ENCODE data around the gene ATP4A. TPM values are rescaled to one million over a fixed set of nuclear protein-coding genes. Genes with fewer than 3 reads are reported as not detected.

Gene ATP4A
- total RNA-seq, 1 donor from 2014 or later = not detected

DNA sequence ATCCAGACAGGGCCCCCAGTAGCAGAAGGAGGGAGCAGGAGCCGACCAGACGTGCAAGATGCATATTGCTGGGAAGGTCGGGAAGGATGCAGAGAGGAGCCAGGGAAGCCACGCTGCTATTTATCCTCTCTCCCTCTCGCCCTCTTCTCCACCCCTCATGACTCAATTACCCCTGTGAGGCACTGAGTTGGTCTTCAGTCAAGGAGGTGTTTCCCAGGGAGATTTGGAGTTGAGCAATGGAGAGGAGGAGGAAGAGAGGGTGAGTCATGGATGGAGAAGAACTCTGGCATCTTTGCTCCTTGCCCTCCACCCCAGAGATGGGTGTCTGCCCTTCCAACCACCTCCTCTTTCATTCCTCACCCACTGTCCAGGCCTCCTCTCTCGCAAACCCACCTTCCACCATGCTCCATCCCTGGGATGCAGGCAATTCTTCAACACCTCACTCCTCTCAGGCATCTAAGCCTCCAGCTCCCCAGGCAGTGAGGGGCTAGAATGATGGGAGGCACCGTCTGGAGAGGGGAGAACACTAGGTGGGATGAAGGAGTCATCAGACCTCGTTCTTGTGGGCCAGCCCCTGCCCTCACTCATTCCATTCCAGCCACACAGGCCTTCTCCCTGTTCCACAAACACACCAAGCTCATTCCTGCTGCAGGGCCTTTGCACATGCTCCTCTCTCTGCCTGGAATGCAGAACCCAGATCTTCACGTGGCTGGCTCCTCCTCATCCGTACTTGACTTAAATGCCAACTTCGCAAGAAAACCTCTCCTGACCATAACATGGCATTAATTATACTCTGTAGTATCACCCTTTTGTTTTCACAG, 35.0 kb downstream of the ATP4A start, which contains the start of gene SBSN:
TSS of gene SBSN (minus strand) at position 94 of the 821 bp plus-strand sequence. CDS start at position 64, 30 bp downstream.
- DNase-seq (ENCODE audit: low spot score) = no peak

DNA sequence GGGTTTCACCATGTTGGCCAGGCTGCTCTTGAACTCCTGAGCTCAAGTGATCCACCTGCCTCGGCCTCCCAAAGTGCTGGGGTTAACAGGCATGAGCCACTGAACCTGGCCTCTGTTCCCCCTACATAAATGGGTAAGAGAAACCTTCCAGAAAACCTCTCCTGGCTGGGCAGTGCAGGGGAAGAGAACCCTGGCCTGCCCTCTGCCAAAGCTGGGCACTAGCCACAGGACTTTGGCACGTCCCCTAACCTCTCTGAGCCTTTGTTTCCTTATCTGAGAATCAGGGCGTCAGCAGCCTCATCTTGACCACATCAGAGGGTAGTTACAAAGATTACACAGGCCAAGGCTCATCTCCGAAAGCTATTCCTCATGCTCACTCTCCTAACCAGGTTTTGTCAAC, 37.6 kb downstream of the ATP4A start:
- DNase-seq (ENCODE audit: low spot score) = no peak

DNA sequence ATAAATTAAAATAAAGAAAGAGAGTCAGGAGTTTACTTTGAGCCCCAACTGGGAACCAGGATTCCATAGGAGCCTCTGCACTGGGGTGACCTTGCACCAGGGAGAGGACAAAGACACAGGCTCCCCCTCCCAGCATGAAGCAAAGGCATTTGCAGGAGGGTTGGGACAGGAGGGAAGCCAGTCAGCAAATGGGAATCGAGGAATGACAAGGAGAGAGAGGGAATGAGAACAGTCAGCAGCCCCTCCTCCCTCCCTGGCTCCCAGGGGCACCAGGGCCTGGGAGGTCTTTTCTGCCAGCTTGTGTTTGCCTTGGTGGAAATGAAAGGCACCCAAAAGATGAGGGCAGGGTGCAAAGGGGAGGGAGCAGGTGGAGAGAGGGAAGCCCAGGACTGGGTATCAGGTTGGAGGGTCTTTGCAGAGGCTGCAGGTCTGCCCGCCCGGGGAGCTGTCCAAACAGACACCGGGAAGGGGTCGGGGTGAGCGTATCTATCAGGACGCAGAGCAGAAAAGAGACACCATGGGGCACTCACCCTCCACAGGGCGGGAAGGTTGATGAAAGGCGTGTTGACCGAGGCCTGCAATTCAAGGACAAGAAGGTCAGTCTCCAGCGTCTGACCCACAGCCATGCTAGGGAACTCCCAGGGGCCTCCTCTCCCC, 39.1 kb downstream of the ATP4A start:
- no peak for DNase-seq (ENCODE audit: low spot score)

DNA sequence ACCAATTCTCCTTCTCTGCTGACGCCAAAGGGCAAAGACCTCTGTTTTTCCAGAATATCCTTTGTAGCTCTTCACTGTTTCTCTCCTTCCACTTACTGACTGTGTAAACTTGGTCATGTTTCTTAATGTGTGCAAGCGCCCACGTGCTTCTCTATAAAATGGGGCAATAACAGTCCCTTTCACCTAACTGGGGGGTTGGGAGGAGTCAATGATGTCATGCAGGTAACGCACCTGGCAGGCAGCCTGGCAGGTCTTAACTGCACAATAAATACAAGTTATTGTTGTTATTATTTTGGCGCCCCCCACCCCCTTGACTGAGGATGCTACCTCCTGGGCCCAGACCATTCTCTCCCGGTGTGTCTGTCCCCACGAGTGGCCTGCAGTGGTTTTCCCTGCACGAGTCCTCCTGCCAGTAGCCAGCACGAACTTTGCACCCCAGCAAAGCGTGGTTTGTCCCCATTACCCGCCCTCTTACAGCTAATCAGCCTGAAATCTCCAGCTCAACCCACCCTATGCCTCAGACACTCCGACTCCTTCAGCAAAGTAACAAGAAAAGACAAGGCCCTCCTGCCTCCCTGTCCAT, 40.6 kb downstream of the ATP4A start:
- DNase-seq (ENCODE audit: low spot score) = no peak

DNA sequence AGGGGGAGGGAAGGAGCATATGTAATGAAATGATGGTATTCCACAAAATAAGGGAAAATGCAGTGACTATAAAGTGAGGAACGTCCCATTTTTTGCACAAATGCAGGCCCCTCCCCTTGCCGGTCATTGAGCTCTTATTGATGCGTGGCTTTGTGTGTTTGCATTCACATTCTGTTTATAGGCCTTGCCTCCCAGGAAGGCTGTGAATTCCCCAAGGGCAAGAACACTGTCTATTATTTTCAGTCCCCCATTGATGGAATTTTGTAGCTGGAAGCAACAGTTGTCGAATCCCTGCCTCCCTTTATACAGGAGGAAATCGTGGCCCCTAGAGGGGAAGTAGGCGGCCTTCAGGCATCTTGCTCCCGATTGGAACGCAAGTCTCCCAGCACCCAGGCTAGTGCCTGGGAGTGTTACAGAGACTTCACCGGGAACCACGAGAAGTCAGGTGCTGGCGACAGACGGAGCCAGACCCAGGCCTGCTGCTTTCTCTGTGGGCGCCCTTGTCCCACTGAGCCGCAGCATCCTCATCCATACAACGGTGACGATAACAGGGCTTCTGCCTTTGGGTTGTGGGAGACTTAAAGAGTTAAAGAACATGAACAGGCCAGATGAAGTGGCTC, 42.2 kb downstream of the ATP4A start:
- DNase-seq (ENCODE audit: low spot score) = no peak

DNA sequence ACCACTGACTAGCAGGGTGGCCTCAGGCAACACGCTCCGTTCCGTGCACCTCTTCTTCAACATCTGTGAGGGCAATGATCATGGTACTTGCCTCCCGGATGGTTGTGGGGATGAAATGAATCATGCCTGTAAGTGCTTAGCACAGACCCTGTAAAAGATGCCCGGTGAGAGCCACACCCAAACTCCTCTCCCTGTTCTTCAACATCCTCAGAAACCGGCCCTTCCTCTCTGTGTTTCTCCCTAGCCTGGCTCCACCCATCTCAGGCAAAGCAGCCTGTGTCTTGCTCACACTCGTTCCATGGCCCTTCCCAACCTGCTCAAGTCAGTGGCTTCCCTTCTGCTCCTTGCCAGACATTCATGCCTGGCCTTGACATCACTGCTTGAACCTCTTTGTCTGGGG, 44.2 kb downstream of the ATP4A start:
- DNase-seq (ENCODE audit: low spot score) = no peak

DNA sequence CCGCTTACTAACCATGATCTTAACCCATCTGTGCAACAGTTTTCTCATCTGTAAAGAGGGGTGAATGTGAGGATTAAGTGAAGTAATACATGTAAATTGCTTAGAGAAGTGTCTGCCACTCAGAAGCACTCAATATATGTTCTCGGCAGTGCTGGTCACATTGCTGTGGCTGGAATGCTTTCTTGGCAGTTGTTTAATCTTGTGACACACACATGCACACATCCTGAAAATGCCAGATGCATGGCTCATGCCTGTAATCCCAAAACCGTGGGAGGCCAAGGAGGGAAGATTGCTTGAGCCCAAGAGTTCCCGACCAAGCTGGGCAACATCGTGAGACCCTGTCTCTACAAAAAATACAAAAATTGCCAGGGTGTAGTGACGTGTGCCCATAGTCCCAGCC, 45.1 kb downstream of the ATP4A start:
- DNase-seq (ENCODE audit: low spot score) = no peak

DNA sequence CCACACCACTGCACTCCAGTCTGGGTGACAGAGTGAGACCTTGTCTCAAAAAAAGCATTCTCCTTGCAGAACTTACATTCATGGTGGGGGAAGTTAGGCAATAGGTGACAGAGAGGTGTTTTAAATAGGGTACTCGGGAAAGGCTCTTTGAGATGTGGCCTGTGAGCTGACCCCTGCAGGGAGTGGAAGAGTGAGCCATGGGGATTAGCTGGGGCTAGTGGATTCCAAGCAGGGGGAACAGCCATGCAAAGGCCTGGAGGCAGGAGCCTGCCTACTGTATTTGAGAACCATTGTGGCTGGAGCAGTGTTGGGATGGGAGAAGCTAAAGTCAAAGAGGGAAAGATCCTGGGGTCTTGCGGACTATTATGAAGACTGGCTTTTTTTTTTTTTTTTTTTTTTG, 46.1 kb downstream of the ATP4A start:
- DNase-seq (ENCODE audit: low spot score) = no peak

DNA sequence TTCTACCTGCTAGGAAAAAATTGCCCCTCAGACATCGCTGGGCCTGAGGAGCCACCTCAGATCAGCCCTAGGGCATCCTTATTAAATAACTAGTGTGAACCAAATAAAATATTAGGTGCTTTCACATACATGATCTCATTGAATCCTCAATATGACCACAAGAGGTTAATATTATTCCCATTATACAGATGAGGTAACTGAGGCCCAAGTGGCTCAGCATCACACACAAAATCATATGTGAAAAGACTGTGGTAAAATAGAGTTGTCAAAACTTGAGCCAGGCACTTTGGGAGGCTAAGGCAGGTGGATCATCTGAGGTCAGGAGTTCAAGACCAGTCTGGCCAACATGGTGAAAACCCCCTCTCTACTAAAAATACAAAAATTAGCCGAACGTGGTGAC, 47.1 kb downstream of the ATP4A start:
- DNase-seq (ENCODE audit: low spot score) = no peak

DNA sequence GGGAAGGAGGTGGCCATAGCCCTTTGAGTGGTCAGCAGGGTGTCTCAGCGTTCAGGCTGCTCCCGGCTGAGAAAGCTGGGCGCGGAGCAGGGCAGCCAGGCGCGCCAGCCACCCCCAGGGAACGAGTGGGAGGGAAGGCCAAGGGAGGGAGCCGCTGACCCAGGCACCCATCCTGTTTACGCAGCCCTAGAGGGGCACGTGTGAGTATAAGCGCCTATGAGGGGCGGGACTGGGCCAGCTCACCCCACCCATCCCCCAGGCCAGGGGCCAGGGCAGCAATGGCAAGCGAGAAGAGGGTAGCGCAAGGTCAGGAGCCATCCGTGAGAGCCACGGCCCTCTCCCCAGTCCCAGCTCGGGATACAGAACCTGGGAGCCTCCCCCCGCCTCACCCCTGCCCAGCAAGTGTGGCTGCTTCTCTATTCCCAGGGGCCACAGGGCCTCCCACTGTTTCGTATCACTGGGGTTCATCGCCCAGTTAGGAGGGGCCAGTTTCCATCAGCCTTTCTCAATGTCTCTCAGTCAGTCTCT, 49.1 kb downstream of the ATP4A start:
- no peak for DNase-seq (ENCODE audit: low spot score)

DNA sequence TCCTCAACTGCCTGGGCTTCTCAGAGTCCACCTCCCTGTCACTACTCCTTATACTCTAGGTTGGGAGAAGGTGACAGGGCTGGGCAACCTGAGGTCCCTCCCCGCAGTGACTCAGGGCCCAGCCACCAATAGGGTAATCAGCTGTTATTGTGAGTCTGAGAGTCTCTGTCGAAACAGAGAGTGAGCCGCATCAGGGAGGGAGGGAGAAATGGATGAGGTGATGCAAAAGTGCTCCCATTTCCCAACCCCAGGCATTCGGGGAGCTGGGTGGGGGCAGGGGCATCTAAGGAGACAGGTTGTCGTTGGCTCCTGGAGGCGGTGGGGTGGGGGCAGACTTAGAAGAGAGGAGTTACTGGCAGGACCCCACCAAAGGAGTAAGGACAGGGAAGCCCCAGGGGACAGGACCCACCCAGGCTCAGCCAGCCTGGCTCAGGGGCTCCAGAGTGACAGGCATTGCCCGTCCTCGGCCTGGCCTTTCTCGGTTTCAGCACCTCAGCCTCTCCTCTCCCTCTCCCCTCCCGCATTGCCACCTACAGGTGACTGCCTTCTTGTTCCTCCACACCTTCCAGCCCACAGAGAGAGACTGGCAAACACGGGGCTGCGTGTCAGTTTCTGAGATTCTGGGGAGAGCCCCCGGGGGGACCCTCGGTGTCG, 49.7 kb downstream of the ATP4A start, which contains the start of gene DMKN:
TSS of gene DMKN (minus strand) at position 22 of the 654 bp plus-strand sequence. CDS start 174 bp downstream, outside the sequence.
- no peak for DNase-seq (ENCODE audit: low spot score)

DNA sequence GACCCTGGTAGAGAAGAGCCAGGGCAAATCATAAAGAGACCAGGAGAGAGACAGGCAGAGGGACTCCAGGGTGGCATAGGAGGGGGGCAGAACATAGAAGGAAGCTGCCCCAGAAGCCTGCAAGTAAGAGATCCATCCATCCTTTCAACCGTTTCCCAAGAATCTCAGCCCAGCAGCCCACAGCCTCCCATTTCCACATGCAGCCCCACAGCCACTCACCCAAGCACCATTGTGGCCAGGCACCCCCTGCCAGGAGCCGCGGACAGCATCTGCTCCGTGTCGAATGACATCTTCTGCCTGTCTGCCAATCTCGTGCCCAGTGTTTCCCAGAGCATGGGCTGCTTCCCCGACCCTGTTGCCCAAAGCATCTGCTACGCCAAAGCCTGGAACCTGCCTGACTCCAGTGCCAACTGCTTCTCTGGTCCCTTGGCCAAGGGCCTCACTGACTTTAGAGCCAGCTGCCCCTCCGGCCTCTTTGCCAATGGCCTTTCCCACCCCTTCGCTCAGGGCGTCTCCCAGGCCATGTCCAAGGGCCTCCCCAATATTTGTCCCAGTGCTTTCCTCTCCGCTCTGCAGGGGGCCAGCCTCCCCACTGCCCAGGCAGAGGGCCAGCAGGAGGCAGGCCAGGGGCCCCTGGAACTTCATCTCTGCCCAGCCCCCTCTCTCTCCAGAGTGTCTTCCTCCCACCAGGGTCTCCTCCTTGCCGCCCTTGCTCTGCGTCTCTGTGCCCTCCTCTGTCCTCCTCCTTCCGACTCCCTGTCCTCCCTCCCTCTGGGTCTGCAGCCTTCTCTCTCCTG, 50.4 kb downstream of the ATP4A start:
- no peak for DNase-seq (ENCODE audit: low spot score)

DNA sequence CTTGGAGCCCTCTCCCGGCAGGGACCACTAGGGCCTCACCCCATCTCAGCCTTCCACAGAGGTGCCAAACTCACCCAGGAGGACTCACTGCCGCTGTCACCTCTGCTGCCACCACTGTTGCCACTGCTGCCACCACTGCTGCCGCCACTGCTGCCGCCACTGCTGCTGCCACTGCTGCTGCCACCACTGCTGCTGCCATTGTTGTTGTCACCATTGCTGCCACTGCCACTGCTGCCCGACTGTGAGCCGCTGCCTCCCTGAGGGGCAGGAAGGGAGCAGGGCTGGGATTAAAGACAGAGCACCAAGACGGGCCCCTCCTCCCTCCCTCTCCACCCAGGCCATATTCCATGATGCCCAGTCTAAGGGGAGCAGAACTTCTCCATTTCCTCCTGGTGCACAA, 52.1 kb downstream of the ATP4A start:
- DNase-seq (ENCODE audit: low spot score) = no peak

DNA sequence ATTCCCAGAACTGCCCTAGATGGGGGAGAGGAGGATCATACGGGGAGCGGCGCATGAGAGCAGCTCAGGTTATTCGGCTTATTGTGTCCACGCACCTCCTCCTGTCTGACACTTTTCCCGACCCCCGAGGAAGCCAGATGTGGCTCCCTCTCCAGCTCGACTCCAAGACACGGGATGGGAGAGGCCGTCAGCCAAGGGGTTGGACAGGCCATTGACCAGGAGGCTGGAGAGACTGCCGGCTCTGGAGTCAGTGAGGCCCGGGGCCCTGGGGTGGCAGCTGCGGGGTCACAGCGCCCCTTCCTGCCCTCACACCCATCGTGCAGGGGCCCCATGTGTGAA, 52.9 kb downstream of the ATP4A start:
- DNase-seq (ENCODE audit: low spot score) = no peak

DNA sequence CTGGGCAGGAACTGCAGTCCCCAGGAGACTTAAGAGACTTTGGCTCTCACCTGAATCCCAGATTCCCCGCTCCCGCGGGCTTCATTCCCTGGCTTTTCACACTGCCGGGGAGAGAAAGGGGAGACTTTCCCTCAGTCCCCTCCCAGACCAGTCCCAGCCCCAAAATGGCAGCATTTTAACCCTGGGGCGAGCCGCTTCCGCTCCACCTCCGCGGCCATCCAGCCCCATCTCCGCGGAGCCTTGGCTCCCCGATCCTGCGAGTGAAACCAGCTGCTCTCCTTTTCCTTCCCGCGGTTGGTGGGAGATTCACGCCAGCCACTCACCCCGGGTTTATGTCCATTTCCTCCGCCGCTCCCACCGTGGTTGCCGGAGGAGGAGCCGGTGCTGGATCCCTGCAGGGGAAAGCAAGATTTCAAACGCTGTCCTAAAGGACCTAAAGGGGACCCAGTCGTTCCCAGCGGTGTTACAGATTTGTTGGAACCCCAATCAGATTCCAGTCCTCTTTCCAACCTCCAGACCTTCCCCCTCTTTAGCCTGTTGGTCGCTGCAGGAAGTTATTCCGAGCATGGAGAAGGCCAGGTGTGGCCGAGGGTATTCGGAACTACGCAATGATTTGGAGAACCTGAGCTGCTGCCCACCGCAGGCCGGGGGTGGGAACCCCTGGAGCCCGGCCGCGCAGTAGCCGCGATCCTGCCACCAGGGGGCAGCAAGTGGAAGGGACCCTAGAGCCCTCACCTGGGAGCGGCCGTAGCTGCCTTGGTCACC, 53.4 kb downstream of the ATP4A start:
- DNase-seq (ENCODE audit: low spot score) = no peak

DNA sequence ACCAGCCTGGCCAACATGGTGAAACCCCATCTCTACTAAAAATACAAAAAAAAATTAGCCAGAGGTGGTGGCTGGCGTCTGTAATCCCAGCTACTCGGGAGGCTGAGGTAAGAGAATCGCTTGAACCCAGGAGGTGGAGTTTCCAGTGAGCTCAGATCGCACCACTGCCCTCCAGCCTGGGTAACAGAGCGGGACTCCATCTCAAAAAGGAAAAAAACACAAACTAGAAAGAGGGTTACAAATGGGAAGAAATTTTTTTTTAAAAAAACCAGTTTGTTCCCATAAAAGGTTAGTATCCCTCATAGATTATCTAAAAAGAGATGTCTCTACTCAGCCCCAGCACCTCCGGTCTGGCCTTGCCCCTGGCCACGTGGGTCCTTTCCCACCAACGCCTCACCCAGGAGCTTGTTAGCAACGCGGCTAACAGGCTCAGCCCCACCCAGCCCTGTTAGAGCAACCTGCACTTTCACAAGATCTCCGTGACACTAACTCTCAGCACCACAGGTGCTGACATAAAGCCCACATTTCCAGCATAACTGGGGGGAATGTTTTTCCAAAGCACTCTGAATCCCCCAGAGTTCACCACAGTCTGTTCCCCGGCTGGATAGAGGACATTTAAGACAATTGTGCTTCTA, 54.3 kb downstream of the ATP4A start:
- no peak for DNase-seq (ENCODE audit: low spot score)

DNA sequence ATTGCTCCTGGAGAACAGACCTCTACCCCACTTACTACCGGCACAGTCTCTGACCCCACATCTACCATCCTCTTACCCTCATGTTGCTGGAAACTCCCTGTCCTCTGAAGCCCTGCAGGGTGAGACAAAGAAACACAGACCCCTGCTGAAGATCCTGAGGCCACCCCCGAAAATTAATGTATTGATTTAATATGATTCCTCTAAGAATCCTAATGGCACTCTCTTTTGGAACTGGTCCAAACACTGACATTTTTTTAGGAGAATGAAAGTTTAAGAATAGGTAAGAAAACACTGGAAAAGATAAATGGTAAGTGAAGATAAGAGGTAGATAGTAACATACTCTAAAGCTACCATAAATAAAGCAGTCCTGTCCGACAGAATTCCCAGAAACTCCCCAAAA, 55.3 kb downstream of the ATP4A start:
- DNase-seq (ENCODE audit: low spot score) = no peak

DNA sequence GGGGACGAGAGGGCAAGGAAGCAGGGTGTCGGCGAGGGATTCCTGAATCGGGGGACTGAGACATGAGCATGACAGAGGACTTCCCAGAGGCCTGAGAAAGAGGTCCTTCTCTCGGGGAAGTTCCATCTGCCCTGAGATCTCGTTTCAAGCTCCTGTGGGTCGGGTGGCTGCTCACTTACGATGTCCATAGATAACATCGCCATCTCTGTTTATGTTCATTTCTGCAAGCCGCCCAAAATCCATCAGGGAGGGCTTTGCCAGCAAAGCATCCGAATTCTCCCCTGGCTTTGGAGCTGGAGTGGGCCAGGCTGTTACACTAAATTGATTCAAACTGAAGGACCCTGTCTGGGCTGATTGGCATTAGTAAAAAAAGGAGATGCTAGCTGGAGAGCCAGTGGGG, 55.9 kb downstream of the ATP4A start:
- DNase-seq (ENCODE audit: low spot score) = no peak

DNA sequence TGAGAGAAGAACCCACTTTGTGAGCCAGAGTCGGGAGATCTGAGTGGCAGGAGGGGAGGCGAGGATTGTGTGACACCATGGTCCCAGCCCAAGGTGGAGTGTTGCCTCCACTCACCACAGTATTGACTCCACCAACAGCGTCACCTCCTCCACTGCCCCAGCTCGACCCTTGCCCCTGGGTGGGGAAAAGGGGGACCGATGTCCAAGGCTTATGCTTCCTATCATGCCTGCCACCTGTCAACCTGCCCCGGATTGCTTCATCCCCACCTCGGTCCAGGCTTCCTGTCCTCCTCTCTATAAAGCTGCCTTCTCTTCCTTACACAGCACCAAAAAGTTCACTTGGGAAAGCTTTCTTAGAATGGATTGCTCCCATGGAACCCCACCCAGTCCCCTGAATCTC, 57.4 kb downstream of the ATP4A start:
- no peak for DNase-seq (ENCODE audit: low spot score)
